Measurements from ENCODE around the gene TPRG1.

TPRG1 gene

DNA sequence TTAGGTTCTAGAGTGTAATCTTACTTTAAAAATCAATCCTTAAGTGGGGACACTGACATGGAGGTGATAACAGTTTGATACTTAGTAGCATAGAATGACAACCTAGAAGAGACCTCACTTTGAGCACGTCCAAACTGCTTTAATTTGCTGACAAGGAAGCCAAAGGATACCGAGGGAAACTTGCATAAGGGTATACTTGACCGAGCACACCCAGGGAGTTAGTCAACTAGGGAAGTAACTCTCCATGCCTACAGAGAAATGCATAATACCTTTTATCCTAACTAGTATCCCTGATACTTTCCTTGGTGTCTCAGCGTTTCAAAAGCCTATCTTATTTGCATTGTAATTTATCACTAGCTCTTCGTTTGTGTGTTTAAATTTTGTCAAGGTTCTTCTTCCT lies 5.5 kb upstream of the TPRG1 start:
- no peak for DNase-seq

DNA sequence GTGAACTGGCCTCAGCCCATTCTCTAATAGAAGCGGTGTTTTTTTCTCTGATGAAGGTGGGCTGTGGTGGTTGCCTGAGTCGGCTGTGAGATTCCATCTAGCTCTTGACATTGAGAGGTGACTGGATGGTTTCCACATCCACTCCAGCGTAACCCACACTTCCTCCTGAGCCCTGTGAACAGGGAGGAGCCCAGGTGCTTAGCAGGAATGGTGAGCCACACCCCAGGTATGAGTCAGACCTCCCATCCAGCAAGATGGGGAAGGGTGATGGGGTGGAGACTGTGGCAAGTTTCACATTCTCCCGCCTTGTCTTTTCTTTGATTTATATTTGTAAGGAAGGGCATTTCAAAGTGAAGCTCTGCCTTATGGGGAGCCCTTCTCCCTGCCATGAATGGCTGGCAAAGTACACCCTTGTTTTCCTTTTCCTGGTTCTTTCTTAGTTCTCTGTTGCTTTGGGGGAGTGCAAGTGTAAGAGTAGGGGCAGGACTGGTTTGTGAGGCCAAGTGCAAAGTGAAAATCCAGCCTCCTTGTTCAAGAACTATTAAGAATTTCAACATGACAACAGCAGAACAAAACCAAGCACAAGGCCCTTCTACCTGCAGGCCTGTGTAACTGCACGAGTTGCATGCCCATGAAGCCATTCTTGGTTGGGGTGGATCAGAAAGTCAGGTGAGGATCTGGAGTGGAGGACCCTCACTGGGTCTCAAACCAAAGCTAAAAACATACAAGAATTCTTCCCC lies 4.6 kb upstream of the TPRG1 start:
- no peak for DNase-seq

DNA sequence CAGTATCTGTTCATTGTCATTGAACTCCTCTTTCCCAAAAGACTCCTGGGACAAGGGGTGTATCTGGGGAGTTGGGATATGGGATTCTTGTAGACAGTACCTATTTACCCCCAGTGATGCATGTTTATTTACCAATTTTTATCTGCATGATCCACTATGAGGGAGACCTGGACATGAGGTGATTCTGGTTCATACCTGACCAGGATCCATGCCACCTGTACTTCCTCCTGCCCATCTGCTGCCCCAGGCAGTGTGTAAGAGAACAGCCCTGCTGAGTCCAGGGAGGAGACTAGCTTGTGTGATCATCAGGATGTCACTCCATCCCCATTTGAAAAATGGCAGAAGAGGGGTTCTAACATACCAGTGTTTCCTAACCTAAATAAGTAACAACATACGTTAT lies 3.1 kb upstream of the TPRG1 start:
- DNase-seq = no peak

DNA sequence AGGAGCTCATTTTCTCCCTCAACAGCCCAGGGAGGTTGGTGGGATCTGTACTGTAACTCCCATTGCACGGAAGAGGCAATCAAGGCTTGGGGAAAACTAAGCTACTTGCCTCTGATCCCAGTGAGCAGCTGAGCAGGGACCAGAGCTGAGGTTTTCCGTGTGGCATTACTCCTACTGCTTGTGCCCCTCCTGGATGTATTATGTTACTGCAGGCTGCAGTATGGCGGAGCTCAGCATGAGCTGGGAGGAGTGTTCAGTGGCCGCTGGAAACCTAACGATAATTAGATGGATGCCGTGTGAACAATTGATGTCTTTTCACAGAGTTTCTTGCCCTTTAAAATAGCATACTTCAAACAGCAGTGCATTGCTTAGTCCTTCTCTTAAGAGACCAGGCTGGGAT lies 2.0 kb upstream of the TPRG1 start:
- no peak for DNase-seq

DNA sequence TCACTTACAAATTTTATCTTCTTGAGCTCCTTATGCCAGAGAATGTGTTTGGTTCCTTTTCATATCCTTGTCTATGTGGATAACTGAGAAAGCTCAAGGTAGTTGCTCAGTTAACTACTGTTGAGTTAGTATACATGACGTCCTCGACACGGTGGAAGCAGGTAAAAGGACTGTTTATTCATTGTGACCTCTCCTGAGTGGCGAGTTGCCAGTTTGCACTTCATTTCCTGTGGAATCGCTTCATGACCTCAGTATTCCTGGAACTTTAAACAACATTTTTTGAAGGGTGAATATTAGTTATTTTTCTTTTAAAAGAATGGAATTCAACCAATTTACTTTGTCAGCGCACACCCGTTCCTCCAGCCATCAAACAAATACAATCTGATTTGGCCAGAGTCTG lies 1.2 kb upstream of the TPRG1 start:
- no peak for DNase-seq

DNA sequence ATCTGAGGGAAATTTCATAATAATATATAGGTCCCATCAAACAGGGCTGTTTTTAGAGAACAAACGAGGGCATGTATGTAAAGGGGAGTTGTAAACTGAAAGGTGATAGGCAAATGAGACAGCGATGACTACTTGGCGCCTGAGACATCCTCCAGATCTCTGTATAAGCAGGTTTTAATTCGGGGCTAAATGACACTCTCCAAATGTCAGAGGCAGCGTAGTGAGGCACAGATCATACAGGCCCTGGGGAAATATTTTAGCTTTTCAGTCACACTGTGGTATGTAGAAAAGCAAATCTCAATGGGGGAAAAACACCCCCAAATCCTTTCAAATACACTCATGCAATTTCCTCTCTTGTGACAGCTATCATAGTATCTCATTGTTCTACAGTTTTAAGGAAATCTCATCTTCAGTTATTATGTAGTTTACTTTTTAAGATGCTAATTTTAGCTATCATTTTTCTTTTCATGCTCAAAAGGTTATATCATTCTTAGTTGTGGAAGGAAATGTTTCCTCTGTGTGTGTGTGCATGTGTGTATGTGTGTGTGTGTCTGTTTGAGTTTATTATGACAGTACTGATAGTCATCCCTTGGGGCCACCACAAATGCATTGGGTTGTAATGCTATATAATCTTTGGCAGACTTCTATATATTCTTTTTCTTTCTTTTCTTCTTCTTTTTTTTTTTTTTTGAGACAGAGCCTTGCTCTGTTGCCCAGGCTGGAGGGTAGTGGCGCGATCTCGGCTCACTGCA lies 1.1 kb downstream of the TPRG1 start:
- no peak for DNase-seq

DNA sequence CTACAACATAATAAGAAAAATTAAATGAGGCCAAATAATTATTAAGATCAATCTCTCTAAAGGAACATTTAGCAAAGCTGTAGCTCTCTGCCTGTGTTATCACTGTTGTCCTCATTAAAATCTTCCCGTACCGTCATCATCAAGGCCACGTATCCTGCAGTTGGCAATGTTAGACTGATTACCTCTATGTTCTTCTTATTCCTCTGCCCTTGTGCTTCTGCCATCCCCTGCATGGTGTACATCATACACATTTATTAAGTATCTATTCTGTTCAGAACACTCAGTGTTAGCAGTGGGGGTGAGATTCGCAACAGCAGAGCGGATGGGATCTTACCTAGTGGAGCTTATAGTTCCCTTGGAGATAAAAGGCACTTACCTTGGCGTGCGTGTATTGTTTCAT lies 12.8 kb downstream of the TPRG1 start:
- no peak for DNase-seq

DNA sequence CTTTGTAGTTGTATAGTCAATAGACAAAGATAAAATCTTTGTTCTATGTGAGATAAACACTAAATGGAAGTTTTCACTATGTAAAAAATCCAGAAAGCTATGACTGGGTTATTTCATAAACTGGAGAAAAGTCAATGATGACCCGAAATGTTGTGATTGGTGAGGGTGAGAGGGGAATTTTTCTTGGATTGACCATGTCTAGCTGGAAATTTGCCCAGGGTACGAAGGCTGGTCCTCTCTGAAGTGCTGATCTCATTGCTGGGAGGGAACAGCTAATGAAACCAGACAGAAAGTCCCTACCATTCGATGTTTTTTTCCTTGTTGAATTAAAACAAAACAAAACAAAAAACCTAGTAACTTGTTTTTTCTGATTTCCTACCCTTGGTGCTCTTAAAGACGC lies 14.3 kb downstream of the TPRG1 start:
- DNase-seq = peak; percentile 58

DNA sequence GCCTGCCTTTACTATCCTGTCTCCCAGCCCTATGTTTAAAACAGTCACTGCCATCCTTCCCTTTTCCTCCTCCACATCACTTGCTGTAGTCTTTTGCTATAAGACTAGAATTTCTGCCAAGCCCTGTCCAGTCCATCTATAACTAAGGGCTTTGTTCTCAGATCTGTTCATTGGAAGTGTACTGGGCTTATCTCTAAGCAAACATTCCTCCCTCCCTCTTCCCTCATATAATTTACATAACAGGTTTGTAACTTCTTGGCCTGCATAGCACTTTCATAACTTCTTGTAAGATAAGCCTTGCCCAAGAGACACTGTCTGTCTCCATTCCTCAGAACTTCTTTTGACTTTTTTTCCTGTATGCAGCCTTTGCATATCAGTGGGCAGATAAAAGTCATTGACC lies 16.7 kb downstream of the TPRG1 start:
- DNase-seq = peak; percentile 95

DNA sequence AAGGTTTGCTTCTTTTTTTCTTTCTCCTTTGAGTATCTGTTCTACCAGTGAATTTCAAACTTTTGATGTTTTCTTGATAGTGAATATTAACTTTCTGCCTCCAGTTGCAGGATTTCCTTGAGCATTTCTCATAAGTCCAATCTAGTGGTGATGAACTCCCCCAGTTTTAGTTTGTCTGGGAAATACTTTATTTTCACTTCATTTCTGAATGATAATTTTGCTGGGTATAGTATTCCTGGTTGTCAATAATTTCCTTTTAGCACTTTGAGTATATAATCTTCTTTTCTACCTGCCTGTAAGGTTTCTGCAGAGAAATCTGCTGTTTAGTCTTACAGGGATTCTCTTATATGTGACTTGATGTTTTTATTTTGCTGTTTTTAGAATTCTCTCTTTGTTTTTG lies 21.0 kb downstream of the TPRG1 start:
- DNase-seq = no peak

DNA sequence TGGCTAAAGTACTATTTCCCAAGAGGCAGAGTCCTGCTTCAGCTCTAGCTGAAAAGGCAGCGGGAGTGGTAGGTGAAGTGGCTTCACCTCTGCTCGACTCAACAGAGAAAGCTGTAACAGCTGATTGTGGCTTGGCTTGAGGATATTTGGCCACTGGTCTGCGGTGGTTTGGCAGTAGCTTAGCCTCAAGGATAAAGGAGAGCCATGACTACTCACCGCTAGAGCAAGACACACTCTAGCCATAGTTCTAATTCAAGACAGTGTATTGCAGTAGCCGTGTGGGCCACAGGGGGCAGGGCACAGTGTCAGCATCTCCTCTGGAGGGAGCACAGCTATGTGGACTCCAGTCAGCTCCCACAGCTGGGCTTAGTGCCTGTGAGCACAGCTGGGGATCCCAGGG lies 23.5 kb downstream of the TPRG1 start:
- DNase-seq = no peak

DNA sequence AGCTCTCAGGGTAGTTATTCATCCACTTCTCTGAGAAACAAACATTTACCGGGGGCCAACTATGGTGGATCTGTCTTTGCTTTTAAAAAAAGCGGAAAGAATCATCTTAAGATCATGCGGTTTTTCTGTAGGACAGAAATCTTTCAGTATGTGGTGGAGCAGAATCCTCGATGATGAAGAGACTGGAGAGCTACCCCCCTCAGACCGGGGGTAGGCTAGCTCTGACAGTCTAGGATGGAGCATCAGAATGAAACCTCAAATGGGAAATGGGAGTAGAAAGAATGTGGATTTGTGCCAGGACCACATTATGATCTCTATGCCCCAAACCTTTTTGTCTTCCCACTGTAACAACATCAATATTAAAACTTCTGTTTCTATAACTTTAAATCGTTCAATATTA lies 30.3 kb downstream of the TPRG1 start:
- DNase-seq = no peak

DNA sequence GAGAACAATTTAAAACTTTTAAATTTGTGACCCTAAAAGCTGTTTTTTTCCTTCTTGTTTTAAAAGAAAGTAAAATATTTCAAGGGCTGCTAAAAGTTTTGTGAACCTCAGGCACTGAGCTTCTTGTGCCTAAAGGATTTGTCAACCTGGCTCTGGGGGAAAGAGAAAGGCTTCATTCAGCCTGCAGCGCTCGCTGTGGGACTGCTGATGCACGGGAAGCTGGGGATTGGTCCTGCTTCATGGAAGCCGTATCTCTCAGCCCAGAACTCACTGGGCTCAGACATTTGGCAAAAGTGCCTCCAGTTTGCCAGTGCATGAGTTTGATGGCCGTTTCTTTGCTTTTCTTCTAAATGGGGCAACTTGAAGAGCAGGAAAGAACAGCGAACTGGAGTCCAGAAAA lies 30.8 kb downstream of the TPRG1 start:
- no peak for DNase-seq

DNA sequence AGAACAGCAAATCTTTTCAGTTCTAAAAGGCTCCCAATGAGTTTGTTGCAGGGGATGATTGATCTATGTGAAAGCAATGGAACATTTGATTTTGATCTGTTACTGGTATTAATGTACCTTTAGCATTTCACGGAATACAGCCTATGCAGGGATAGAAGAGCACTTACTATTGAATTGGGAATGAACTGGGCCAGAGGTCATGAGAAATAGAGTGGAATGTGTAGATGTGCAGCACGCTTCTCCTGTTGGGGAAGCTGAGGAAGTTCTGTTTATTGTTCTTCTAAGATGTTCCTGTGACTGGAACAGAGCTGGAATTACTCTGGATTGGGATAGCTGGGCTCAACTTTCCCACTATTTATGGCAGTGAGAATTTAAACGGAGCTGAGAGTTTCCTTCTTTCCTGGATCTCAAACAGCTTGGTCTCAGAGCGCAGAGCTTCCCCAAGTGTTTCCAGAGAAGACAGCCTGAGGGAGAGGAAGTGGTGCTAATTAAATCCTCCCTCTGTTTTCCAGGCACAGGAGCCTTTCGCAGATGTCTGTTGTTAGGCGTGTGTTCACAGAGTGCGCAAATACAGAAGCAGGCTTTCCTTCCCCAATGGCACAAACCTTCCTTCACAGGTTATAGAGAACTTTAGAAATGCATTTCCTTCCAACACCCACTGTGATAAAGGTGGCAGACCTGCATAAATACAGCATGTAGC lies 32.5 kb downstream of the TPRG1 start:
- no peak for DNase-seq

DNA sequence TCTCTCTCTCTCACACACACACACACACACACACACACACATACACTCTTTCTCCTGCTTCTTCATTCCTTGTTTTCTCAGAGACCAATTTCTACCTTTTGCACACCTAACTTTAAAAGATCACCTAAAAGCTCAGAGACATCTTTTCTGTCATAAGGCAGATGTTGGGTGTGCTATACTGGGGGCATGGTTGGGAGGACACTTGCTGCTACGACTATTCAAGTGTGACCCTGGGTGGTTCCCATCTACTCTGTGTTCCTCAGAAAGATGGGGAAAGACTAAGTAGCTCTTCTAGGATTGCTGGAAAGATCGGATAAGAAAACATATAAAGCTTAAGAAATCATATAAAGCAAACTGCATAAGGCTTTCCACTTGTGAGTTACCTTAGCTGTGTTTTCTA lies 33.2 kb downstream of the TPRG1 start:
- no peak for DNase-seq

DNA sequence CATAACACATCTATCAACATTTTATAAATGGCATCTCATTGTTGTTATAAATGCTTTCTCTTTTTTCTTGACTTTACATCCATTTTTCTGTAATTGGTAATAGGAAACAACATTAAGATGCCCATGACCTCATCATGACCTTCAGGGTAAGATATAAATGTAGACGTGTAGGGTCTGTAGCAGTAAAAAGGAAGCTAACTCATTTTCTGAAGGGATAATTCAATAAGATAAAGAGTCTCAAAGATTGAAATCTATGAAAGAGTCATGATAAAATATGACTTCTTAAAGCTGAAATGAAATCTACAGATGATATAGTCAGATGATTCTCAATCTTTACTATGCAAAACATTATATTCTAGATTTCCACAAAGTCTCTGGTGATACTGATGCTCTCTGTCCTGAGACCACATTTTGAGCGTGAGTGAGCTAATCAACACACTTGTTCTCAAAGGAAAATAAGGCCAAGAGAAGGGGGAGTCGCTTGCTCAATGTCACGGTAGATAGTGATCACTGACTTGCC lies 38.5 kb downstream of the TPRG1 start:
- no peak for DNase-seq

DNA sequence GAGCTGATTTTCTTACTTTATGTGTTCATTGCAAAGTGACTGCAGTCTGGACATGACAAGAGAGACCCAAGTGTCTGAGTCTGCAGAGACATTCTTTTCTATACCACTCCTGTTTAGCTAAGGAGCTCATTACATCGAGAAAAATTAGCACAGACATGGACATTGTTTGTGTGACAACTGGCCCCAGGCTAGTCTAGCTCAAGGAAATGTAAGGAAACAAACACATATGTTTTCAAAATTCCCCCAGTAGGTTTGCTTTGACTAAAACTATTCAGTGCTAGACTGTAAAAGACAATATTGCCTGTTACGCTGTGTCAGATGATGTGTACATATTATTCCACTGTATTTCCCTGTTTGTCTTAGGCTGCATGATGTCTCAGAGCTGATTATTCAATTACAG lies 40.9 kb downstream of the TPRG1 start:
- DNase-seq = no peak

DNA sequence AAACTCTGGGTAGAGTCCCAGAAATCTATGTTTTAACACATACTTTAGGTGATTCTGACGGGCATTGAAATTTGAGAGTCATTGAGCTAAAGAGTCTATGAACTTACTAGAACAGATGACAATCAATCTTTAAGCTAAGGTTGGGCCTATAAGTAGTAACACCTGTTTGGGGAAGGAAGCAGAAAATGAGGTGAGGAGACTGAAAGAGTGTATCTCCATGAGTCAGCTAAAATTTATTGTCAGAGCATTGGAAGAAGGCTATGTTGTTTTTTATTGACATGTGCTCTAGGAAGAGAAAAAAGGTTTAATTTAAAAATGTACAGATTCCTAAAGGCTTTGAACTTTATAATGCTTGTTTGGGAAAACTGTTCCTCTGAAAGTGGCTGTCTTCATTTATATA lies 42.9 kb downstream of the TPRG1 start:
- DNase-seq = no peak

DNA sequence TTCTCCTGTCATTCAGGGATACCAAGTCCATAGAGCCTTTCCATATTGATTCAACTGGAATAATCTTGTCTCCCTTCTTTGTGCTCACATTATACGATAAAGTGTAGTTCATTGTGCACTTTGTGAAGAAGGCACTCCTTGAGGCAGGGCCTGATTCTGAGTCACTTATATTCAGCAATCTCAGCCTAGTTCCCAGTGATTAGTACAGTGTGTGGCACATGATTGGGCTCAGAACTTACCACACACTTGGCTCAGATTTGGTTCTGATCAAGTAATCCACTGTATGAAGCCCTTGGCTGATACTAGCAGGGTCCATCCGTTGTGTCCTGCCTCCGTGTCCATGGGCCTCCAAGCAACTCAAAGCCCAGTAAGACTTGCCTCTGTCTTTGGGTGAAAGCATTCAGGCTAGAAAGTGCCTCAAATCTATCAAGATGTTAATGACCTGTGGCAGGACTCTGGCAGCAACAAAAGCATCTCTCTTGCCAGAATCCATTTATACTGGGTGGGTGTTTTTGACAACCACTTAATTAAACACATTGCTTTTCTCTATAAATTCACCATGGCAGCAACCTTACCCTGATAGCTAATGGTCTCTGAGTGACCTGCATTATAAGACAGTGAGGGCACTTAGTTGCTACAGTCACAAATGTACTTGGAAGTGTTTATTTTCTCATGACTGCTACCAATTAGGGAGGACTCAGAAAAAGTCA lies 51.3 kb downstream of the TPRG1 start:
- DNase-seq = no peak

DNA sequence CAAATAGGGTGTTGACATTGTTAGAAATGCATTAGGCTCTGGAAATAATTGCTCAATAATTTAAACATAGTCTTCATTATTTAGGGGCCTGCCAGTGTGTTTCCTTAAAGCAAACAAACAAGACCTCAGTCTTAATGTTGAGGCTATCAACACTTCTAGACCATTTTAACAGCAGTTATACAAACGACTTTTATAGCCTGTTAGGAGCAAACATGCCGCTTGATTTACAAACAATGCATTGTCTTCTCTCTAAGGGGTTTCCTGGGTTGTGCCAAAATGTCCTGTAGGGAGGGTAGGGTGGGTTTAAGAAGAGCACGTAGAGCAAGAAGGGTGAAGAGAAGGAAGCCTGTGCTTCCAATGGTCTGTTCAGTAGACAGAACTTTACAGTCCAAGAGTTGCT lies 53.7 kb downstream of the TPRG1 start:
- no peak for DNase-seq

DNA sequence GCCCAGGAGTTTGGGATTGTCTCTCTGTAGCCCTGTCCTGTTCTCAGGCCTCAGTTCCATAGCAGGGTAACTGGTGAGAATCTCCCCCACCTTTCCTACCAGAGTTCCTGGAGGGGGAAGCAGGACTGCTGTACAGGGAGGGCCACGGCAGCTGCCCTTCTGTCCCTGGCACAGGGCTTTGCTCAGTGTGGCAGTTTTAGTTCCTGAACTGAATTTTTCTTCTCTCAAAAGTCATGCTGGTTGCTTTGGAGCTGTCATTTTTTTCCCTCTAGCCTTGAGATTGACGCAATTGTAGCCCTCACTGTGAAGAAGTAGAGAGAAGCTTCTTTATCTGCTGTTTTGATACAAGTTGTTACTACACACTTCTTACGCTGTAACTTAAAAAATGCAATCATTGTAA lies 55.5 kb downstream of the TPRG1 start:
- no peak for DNase-seq

DNA sequence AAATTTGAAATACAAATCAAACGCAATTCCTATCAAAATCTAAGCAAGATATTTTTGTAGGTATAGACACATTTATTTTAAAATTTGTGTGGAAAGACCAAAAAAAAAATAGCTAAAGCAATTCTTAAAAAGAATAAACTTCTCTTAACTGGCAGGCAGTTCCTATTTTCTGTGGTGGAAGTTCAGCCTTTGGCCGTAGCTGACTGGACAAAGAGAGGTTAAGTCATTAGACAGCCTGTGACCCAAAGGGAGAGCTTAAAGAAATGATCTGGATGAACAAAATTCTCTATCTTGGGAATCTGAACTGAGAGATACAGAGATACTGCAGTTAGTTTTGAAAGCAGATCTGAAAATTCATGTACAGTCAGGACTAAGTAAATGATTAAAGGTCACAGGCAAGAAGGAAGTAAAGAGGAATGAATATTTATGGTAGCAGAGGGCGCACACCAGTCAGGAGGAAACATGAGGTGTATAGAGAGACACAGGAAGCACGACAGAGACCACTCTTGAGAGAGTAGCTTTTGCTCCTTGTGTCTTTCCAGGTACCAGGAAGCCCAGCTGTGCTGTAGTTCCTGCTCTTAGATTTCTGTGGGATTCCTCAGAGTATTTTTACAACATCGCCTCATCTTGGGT lies 57.5 kb downstream of the TPRG1 start:
- no peak for DNase-seq

DNA sequence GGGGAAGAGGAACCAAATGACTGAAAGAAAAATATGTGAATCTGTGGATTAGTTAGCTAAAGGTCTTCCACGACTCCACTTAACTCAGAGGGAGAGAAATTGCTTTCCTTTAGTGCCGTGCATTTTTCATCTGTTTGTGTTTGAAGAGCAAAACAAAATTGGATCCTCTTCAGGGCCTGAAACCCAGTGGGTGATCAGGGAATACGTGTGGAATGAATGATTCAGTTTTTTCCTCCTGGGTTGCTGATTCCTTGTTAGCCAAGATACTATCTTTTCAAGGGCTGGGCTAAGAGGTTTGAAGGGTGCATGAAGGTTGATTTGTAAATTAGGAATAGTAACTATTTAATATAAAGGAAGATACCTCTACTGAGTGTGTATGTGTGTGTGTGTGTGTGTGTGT lies 61.0 kb downstream of the TPRG1 start:
- no peak for DNase-seq

Measured in NCI-H226 (cell line).